ENCODE results near the gene ZNF215.
"Not testable (repeated sequence)": the region's sequence is repeated elsewhere in the genome, so short reads cannot be mapped to it uniquely, and the experiment has no call there.

ZNF215 gene

DNA sequence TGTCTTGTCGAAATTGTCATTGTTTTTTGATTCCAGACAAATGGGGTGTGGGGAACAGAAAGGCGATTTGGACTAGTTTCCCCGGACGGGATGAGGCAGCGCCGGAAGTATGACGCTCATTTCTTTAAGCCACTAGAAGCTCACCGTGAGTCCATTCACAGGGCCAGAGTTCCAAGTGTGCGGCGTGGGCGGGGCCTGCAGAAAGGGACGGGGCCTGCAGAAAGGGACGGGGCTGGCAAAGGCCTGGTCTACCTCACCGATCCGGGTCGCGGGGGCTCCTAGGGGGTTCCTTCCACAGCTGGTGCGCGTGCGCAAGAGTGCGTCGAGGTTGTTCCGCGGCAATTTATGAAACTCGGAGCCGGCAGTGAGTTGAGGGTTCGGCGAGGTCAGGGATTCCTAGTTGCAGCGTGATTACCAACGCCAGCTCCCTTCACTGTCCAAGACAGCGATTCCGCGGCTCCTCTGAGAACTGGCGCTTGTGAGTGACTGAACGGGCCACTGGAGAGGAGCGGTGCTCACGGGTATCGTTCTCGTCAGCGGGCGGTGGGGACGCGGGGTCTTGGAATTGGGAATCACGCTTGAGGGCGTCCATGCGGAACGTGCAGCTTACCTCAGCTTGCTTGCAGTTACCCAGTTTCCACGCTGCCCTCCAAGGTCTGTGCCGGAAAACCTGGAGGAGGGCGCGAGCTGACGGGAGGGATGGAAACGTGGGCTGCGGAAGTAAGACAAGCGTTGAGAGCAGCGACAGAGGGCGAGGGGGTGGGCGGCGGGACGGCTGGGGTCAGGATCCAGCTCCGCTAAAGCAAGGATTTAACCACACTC, at the start of gene ZNF215:
ZNF215 (plus strand) TSS at position 219 of the 822 bp plus-strand sequence. CDS start 5,847 bp downstream, outside the sequence.
- DNase-seq = peak; percentile 51

DNA sequence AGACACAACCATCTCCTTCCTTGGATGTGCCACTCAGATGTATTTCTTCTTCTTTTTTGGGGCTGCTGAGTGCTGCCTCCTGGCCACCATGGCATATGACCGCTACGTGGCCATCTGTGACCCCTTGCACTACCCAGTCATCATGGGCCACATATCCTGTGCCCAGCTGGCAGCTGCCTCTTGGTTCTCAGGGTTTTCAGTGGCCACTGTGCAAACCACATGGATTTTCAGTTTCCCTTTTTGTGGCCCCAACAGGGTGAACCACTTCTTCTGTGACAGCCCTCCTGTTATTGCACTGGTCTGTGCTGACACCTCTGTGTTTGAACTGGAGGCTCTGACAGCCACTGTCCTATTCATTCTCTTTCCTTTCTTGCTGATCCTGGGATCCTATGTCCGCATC, 49.3 kb upstream of the ZNF215 start:
- DNase-seq = no peak

DNA sequence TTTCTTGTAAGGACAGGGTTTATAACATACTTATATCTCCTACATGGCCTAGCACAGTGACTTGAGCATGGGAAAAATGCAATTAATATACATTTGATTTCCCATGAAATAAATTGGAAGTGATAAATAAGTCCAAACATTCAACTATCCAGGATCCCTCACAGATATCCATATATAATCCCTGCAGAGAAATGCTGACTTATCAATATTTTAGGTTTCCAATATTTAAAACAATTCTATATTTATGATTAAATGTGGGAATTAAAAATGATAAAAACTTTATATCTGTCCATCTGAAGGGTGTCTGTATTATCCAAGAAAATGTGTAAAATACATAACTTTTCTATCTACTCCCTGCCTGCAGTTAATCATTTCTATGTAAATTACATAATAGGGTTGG, 43.5 kb upstream of the ZNF215 start:
- DNase-seq = no peak

DNA sequence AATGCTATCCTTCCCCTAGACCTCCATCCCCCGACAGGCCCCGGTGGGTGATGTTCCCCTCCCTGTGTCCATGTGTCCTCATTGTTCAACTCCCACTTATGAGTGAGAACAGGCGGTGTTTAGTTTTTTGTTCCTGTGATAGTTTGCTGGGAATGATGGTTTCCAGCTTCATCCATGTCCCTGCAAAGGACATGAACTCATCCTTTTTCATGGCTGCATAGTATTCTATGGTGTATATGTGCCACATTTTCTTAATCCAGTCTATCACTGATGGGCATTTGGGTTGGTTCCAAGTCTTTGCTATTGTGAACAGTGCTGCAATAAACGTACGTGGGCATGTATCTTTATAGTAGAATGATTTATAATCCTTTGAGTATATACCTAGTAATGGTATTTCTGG, 38.5 kb upstream of the ZNF215 start:
- DNase-seq = not testable (repeated sequence)

DNA sequence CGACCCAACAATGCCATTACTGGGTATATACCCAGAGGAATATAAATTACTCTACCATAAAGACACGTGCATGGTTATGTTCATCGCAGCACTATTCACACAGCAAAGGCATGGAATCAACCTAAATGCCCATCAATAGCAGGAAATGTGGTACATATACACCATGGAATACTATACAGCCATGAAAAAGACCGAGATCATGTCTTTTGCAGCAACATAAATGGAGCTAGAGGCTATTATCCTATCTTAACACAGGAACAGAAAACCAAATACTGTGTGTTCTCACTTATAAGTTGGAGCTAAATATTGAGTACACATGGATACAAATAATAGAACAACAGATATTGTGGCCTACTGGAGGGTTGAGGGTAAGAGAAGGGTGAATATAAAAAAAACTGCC, 37.4 kb upstream of the ZNF215 start:
- no peak for DNase-seq

DNA sequence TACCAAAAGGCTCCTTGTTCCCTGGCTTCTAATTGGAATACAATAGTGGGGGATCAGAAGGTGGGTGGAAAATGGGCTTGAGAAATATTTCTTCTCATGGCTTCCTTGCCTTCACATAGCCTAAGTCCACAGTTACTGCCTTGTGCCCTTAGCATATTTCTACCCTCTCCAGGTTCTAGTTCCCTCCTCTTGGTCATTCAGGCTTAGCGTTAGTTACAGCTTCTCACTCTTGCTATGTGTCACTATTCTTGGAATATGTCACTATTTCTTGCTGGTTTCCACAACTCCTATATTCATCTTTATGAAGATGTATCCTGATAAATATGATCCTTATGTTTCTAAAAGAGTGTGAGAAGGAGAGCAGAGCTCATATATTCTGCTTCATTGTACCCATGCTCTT, 36.4 kb upstream of the ZNF215 start:
- no peak for DNase-seq

DNA sequence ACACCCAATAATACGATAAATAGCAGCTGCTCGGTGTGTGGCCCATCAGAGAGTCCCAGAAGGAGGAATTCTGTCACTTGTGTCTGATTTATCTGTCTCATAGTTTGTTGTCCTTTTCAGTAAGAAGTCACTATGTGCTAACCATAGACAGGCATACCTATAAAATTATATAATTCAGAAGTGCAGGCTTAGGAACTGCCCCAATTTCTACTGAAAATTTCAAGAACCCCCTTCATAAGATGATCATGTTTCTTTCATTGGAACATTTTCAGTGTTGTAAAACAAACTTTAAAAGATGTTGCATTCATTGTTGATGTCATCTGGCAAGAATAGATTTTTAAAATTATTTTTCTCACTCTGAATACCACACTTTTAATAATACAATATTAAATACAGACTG, 33.8 kb upstream of the ZNF215 start, which contains the start of gene OR2D2:
OR2D2 (minus strand) TSS at position 101 of the 400 bp plus-strand sequence; CDS start at position 101, 0 bp downstream.
- no peak for DNase-seq

DNA sequence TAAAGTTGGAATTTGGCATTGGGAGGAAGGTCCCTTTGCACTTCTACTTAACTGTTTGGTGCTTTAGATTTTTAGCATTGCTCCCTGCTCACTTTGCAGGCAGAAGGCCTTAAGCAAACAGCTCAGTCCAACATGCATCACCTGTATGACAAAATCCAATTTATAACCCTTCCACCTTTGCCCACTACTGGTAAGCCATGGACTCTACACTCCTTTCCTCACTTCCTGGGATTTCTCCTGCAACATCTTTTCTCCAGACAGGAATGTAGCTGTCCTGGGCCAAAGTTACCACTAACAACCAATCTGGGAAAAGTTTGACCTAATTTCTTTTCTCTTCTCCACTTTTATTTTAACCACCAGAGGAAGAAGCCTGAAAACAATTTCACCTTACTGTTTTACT, 32.1 kb upstream of the ZNF215 start:
- no peak for DNase-seq

DNA sequence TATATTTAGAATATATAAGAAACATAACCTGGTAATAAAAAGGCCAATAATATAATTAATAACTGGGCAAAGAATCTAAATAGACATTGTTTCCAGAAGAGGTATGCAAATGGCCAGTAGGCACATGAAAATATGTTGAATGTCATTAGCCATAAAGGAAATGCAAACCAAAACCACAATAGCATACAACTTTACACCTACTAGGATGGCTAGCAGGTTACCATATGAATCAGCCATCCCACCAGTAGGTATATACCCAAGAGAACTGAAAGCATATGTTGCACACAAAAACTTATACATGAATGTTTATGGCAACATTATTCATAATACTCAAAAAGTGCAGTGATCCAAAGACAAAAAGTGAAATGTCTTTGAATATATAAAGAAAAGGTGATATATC, 31.2 kb upstream of the ZNF215 start:
- no peak for DNase-seq

DNA sequence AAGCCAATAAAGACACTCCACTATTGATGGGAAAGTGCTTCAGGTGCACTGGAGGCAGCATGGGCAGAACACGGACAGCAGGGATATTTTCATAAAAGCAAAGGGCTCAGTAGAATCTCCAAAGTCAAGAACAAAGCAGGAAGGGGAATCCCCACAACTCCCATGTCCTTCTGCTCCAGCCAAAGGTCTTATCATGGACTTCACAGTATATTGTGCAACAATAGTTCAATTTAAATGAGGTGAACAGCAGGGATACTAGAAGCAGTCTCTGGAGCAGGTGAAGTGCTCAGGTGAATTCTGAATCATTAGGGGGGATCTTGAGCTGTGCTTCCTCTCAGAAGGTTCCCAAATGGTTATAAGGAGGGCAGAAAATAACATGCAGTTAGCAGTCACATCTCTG, 27.3 kb upstream of the ZNF215 start:
- DNase-seq = no peak

DNA sequence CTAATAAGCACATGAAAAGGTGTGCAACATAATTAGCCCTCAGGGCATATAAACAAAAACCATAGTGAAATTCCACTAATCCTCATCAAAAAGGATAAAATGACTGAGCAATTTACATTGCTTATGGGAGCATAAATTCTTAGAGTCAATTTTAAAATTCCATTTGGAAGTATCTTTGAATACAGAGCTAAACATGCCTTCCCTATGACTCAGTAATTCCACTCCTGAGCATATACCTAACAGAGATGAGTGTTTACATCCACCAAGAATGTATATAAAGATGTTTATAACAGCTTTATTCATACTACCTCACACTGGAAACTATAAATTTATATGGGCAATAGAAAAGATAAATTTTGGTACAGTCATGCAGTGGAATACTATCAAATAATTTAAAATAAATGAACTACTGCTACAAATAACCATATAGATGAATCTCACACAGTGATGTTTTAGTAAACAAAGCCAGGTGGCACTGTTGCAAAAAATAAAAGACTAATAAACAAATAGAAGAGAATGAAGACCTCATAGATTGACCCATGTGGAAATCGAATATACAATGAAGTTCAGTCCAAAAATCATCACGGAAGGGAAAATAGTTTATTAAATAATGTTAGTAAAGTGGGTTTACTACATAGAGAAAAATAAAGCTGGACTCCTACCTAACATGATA, 25.8 kb upstream of the ZNF215 start:
- DNase-seq = no peak

DNA sequence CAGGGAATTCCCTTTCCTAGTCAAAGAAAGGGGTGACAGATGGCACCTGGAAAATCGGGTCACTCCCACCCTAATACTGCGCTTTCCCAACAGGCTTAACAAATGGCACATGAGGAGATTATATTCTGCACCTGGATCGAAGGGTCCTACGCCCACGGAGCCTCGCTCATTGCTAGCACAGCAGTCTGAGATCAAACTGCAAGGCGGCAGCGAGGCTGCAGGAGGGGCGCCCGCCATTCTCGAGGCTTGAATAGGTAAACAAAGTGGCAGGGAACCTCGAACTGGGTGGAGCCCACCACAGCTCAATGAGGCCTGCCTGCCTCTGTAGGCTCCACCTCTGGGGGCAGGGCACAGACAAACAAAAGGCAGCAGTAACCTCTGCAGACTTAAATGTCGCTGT, 21.4 kb upstream of the ZNF215 start:
- not testable (repeated sequence) for DNase-seq

DNA sequence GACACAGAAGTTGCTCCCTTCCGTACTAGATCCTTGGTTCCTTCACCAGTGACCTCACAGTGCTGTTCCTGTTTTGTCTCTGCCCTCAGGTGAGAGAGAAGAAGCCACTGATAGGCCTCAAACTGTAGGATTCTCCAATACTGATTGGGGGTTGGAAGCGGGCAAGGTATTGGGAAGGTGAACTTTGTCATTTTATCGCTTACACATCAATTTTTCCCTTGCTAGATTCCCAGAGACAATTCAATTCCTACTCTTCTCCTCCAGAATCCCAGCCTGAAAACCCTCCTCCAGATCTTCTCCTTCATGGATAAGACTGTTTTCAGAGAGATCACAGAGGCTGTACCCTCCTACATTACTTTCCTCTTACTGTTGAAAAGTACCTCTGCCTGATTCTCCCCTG, 14.8 kb upstream of the ZNF215 start:
- no peak for DNase-seq

DNA sequence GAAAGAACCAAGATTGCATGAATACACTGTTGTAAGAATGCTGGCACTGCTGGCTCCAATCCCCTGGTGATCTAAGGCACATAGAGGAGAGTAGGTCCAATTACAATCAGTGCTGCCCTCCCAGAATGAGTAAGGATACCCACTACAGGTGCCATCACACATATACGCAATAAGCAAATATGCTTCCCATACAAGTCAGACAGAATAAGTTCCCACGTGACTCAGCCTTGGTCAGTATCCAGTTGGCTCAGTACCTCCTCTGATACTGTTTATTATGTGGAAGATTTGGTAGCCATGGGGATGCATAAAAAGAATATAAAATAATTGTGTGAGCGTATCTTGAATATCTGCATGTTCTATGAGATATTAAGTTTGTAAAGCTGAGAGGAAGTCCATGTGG, 14.3 kb upstream of the ZNF215 start:
- DNase-seq = no peak

DNA sequence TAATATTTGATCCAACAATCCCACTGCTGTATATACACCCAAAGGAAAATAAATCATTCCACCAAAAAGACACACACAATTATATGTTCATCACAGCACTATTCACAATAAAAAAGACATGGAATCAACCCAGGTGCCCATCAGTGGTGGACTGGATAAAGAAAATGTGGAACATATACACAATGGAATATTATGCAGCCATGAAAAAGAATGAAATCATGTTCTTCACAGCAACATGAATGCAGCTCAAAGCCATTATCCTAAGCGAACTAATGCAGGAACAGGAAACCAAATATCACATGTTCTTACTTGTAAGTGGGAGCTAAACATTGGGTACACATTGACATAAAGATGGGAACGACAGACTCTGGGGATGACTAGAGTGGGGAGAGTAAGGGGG, 6.5 kb upstream of the ZNF215 start:
- DNase-seq = no peak

DNA sequence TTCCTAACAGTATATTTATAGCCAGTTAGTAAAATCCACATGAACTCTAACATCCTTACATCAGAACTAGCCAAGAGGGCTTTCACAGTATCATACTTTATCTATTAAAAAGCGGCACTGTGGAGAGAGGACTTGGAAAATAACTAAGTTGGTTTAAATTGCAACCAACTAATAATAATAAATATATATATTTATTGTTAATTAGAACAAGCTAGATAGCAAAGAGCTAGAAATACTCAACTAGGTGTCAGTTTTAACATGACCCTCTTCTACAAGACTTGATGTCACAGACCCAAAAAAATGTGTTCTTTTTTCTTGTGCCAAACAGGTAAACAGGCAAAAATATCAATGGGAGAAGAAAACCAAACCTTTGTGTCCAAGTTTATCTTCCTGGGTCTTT, 5.5 kb upstream of the ZNF215 start, which contains the start of gene OR2D3:
OR2D3 (plus strand) TSS at position 301 of the 400 bp plus-strand sequence; CDS start at position 301, 0 bp downstream.
- no peak for DNase-seq

DNA sequence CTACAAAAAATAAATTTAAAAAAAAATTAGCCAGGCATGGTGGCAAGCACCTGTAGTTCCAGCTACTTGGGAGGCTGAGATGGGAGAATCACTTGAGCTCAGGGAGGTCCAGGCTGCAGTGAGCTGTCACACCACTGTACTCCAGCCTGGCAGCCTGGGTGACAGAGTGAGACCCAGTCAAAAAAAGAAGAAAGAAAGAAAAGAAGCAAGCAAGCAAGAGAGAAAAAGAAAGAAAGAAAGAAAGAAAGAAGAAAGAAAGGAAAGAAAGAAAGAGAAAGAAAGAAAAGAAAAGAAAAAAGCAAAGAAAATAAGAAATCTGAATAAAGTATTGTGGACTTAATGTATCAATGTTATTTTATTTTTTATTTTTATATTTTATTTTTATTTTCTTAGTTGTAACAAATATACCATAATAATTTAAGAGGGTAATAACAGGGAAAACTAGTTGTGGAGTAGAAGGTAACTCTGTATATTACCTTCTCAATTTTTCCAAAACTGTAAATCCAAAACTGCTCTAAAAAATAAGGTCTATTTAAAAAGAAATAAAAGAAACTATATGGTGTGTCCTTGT, 1.1 kb upstream of the ZNF215 start:
- no peak for DNase-seq

DNA sequence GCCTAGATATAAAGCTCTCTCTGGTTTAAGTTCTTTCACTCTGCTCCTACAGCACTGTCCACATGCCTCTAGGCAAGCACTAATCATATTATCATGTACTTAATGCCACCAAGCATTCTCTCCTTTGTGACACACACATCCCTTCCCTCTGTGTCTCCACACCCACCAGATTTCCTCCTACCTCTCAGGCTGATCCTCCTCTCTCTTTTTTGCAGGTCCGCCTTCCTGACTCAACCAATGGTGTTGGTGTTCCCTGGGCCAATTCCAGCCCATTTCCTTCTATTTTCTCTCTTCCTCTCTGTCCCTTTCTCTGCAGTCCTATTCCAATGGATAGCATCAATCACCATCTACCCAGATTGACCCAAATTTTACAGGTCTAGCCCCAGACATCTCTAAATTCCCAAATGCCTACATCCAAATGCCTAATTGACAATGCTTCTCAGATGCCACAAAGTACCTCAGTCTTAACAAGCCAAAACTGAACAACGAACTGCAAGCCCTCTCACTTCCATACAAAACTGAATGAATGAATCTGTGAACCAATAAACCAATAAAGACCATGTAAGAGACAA, 504 bp upstream of the ZNF215 start:
- DNase-seq = no peak

DNA sequence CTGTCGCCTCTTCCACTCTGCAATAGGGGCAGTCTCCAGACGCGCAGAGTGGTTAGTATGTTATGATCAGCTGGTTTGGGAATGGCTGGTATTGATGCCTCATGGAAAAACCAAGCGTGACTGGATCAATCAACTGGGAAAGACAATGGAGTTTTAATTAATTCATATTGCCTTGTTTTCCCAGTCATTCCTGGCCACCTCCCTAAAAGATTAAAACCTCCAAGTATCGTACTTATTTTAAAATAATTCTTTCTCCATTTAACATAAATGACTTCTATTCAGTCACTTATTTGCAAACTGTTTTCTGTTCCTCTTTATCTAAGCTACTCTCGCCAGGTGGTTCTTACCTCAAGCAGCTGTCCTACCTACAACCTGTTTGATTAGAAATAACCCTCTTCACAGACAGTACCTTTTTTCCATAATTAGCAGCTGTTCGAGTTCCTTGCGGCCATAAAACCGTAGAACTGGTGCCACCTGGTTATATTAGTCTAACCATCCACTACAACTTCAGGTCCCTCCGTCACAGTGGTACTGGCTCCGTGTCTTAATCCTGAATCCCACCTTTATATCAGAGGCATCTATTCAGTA, 898 bp downstream of the ZNF215 start:
- no peak for DNase-seq

DNA sequence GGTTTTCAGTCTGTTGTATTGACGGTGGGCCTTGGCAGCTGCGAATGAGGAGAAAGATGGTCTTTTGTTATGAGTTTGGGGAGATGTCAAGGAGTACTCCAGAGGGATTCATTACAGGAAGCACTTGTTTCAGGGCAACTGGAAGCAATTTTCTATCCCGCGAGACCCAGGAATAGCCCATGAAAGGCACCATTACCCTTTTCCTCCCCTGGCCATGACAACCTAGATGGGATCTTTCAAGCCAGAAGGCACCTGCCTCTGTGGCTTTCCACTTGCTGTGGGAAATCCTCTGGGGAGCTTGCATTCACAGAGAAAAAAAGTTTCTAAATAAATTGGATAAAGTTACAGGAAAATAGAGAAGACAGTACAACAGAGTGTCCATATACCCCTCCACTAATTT, 2.7 kb downstream of the ZNF215 start:
- DNase-seq = no peak

DNA sequence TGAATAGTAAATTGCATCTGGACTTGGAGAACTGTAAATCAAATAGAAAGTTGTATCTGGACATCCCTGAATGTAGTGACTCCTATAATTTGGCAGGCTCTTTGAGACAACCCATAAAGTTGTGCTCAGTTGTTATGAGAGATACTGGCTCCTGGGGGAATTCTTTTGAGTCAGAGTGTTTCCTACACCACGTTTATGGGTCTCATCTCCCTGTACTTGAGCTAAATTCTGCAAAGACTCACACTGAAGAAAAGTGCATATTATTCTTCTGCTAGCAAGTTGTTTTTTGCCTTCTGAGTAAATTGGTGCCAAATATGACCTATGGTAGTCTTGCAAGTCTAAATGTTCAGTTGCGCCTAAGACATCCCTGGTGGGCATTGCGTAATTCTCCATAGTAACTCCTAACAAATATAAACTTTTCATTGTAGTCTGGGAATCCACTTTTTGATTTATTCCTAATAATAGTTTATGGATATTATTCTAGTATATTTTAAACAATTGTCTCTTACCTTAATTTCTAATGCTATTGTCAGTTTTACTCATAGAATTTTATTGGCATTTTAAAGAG, 5.0 kb downstream of the ZNF215 start:
- DNase-seq = no peak

DNA sequence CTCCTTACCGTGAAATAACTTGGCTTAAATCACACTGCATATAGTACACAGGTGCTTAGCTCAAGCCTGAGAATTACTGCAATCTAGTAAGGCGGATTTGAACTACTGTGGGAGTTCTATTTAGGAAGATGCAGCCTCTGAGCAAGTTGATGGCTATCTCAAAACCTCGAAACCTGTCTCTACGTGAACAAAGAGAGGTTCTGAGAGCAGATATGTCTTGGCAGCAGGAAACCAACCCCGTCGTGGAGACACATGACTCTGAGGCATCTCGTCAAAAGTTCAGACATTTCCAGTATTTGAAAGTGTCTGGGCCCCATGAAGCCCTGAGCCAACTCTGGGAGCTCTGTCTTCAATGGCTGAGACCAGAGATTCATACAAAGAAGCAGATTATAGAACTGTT, 5.9 kb downstream of the ZNF215 start:
- no peak for DNase-seq

DNA sequence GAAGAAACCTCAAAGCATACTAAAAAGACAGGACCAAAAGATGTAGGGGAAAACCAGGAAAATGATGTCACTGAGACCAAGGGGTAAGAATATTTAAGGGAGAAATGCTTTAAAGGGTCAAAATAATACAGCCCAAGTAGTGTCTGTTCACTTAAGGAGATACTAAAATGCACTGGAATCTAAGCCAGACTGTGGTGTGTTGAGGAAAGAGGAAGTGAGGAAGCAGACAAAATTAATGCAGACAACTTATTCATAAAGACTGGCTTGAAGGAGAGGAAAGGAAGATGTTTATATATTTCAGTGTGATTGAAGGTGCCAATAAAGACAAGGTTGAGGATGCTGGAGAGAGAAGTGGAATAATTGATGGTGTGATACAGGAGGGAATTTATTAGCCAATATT, 15.7 kb downstream of the ZNF215 start:
- DNase-seq = no peak

Measured in NCI-H524 treated with DMSO at 0.1 percent for 48 hours (cell line).